PFSK-1 (cell line): ENCODE data around the gene ABCA8.

Source experiments
- FOXP2 ChIP-seq: optimal IDR thresholded peaks from 2 replicates; pipeline ENCODE3; 2011; ENCODE audit warnings: borderline replicate concordance, control low read depth, inconsistent platforms; ENCODE audit not compliant: insufficient read depth; ENCODE audit errors: extremely low read length, extremely low read depth
- POLR2AphosphoS5 ChIP-seq: IDR thresholded peaks from 2 replicates; pipeline ENCODE4 v1.6.1; 2012; ENCODE audit warnings: low read depth, mild to moderate bottlenecking, control low read depth, low read length, moderate library complexity
- REST ChIP-seq, 2 experiments: IDR thresholded peaks; 2 replicates each; pipeline versions ENCODE4 v1.6.1 to v1.8.0; 2011 to 2012; ENCODE audit warnings: low read depth in 2 of 2, low read length in 2 of 2, control low read depth in 1 of 2, inconsistent platforms in 1 of 2, mild to moderate bottlenecking in 1 of 2, moderate library complexity in 1 of 2; ENCODE audit not compliant: insufficient read depth in 1 of 2
- SIN3A ChIP-seq: IDR thresholded peaks from 2 replicates; pipeline ENCODE4 v1.6.1; 2012; ENCODE audit warnings: mild to moderate bottlenecking, low read length, moderate library complexity, borderline replicate concordance; ENCODE audit not compliant: insufficient read depth
- TAF1 ChIP-seq: IDR thresholded peaks from 2 replicates; pipeline ENCODE4 v1.6.1; 2012; ENCODE audit warnings: low read length, control low read depth, borderline replicate concordance; ENCODE audit not compliant: insufficient read depth

The ABCA8 gene

GRCh38 chr17:68863091-68863652, 92.0 kb downstream of the ABCA8 start:
- no peak for TF ChIP-seq SIN3A
- no peak for TF ChIP-seq POLR2AphosphoS5
- TF ChIP-seq REST (IDR thresholded peaks at IDR 0.05; ENCODE audit: insufficient read depth in 1 of 2, low read depth in 2 of 2, low read length in 2 of 2): no peak
- TF ChIP-seq TAF1: no peak
- no peak for TF ChIP-seq FOXP2

- TF ChIP-seq SIN3A: no peak
- TF ChIP-seq FOXP2: no peak
- no peak for TF ChIP-seq TAF1
- no peak for TF ChIP-seq REST (IDR thresholded peaks at IDR 0.05; ENCODE audit: insufficient read depth in 1 of 2, low read depth in 2 of 2, low read length in 2 of 2)
- no peak for TF ChIP-seq POLR2AphosphoS5
Measured at GRCh38 chr17:68861602-68862001, 93.6 kb downstream of the ABCA8 start.

GRCh38 chr17:68860941-68861340, 94.3 kb downstream of the ABCA8 start:
- TF ChIP-seq POLR2AphosphoS5 (no peak), SIN3A (no peak), TAF1 (no peak), FOXP2 (no peak), REST (IDR thresholded peaks at IDR 0.05; ENCODE audit: insufficient read depth in 1 of 2, low read depth in 2 of 2, low read length in 2 of 2) (no peak)

DNA sequence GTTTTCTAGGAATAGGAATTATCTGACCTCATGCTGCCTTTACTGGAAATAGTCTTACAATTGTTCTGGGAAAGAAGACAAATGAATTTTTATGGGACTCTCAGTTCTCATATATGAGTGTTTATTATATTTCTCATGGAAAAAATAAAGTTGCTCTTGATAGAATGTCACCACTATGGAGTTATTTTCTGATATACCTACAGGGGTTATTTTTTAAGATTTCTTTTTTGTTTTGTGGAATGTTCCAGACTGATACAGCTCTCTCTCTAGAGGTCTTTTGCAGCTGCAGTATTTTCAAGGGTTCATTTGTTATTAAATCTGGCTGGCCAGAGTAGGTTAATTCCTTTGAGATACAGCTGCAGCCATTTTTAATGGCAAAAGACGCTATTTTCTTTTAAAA, 100.7 kb downstream of the ABCA8 start:
- TF ChIP-seq FOXP2: no peak
- TF ChIP-seq REST (IDR thresholded peaks at IDR 0.05; ENCODE audit: insufficient read depth in 1 of 2, low read depth in 2 of 2, low read length in 2 of 2): no peak
- TF ChIP-seq TAF1: no peak
- no peak for TF ChIP-seq POLR2AphosphoS5
- no peak for TF ChIP-seq SIN3A
